Pancreas (tissue), 10 donors: ENCODE measurements around the gene LRP6. TPM values are rescaled to one million over a fixed set of nuclear protein-coding genes. Genes with fewer than 3 reads are reported as not detected.

Source experiments
- ATAC-seq, 4 donors: fragments of 200-7000 bp; cut with Tn5 transposase; one replicate each; pipeline versions ENCODE4 v1.8.0 to v1.9.1; 2020; ENCODE audit warnings: mild to moderate bottlenecking in 4 of 4, moderate library complexity in 4 of 4
- DNase-seq, 6 donors: peaks; one replicate each; pipeline ENCODE4 v3.0.0-alpha.2; 2020
- FAIRE-seq: peaks from 2 replicates; lab custom pipeline; 2012; peaks lifted over from hg19 to GRCh38; lab: Jason Lieb, UNC
- H3K27ac ChIP-seq, 4 donors: fragments of 200-600 bp; sonication (generic); 1 replicate in 3 of 4; 2 replicates in 1 of 4; pipeline versions ENCODE4 v1.5.0 to v1.8.0; 2020
- H3K27me3 ChIP-seq, 4 donors: fragments of 200-600 bp; one replicate each; pipeline ENCODE4 v1.8.0; 2021
- H3K36me3 ChIP-seq, 3 donors: fragments of 200-600 bp; sonication (generic) in 1 of 3; one replicate each; pipeline versions ENCODE4 v1.5.0 to v1.8.0; 2020 to 2021
- H3K4me1 ChIP-seq, 3 donors: fragments of 200-600 bp; one replicate each; pipeline ENCODE4 v1.8.0; 2021
- H3K4me3 ChIP-seq, 4 donors: fragments of 200-600 bp; sonication (generic) in 2 of 4; one replicate each; pipeline versions ENCODE4 v1.5.0 to v1.8.0; 2020 to 2021
- H3K9me3 ChIP-seq, 4 donors: fragments of 200-600 bp; one replicate each; pipeline ENCODE4 v1.8.0; 2021
- WGBS, 2 donors: extraction: QIAGEN DNeasy Blood & Tissue Kit; methylation state at CpG; one replicate each; pipeline ENCODE4 v1.1.7; 2013; 5-methylcytosine and 5-hydroxymethylcytosine counted together
- intact Hi-C, 3 donors: fragments of 100-400 bp; cut with DNase I; formaldehyde crosslinking; loops; one replicate each; pipeline versions ENCODE4 v1.11.1 to v1.14.2; 2022
- polyA plus RNA-seq, 2 donors: library from polyadenylated mRNA; stranded (reverse); fragments of 200-250 nt; gene quantifications; one replicate each; pipeline ENCODE4 v1.2.3, GENCODE V29; 2013
- total RNA-seq, 6 donors: library from RNA; stranded (reverse); fragmentation: NEBNext Ultra II Directional in 4 of 6; extraction: Animal tissue kit (Norgen Biotek cat#: 25700) in 4 of 6; gene quantifications; one replicate each; pipeline versions ENCODE4 v1.2.1 to v1.2.4, GENCODE V29; 2021 to 2023
- TF ChIP-seq, protein P1 (sequence below), 4 donors: fragments of 200-600 bp; sonication (generic) in 3 of 4; IDR thresholded peaks; one replicate each; pipeline versions ENCODE4 v1.5.0 to v1.8.0; 2021; ENCODE audit warnings: antibody characterized with exemption in 4 of 4
- donor health status: healthy with polysubstance abuse.
- donor health status: DM: no; HTN: no; CAD: no; lungs with moderate emphysema.
- donor health status: DM: no; HTN: no; CAD: no.
- donor health status: control.
- donor health status: control.
- donor health status: Bipolar disorder and iron deficiency.
- donor health status: DM: yes; HTN: yes; CAD: no.
- donor health status: DM: no; HTN: no; CAD: no.
- donor health status: DM: no; HTN: no; CAD: no.
- donor health status: DM: yes; HTN: yes; CAD: no.

LRP6 gene
- total and polyA plus RNA-seq, 8 donors = 6.1 to 28.3 (median 21.2) TPM

DNA sequence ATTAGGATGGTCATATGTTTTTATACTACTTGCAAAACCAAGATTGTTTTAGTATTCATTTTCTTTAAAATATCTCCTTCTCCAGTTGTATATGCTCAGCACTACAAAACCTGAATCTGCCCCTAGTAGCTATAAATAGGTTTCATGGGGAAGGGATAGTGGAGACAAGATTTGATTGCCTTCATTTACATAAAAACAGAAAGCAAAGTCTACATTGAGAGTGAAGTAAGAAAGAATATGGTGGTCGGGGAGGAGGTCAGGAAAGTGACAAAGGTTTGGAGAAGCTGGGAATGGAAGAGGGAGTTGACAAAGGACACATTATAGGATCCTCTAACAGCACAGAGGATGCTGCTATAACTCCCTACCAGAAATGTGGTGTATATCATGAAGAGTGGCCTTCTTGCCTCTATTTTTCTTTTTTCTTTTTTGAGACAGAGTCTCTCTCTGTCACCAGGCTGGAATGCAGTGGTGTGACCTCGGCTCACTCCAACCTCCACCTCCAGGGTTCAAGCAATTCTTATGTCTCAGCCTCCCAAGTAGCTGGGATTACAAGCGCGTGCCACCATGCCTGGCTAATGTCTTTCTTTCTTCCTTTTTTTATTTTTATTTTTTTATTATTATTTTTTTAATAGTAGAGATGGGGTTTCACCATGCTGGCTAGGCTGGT lies 6.6 kb upstream of the LRP6 start:
- Histone ChIP-seq H3K27ac (no peak overlapping the region), H3K4me1 (no peaks in the 10 kb centered on the region), H3K27me3 (no peaks in the 10 kb centered on the region), H3K4me3 (no peak overlapping the region), H3K9me3 (no peaks in the 10 kb centered on the region), H3K36me3 (no peaks in the 10 kb centered on the region)
- ATAC-seq (peak in 1 of 4 donors; percentile 30), DNase-seq (no peak), FAIRE-seq (no peak)
- TF ChIP-seq, protein P1, sequence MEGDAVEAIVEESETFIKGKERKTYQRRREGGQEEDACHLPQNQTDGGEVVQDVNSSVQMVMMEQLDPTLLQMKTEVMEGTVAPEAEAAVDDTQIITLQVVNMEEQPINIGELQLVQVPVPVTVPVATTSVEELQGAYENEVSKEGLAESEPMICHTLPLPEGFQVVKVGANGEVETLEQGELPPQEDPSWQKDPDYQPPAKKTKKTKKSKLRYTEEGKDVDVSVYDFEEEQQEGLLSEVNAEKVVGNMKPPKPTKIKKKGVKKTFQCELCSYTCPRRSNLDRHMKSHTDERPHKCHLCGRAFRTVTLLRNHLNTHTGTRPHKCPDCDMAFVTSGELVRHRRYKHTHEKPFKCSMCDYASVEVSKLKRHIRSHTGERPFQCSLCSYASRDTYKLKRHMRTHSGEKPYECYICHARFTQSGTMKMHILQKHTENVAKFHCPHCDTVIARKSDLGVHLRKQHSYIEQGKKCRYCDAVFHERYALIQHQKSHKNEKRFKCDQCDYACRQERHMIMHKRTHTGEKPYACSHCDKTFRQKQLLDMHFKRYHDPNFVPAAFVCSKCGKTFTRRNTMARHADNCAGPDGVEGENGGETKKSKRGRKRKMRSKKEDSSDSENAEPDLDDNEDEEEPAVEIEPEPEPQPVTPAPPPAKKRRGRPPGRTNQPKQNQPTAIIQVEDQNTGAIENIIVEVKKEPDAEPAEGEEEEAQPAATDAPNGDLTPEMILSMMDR (IDR thresholded peaks at IDR 0.05) = no peak
- 93 to 96% methylated on average over 4 of the region's 4 CpGs for WGBS, 2 donors
- intact Hi-C loops = no loop called here

DNA sequence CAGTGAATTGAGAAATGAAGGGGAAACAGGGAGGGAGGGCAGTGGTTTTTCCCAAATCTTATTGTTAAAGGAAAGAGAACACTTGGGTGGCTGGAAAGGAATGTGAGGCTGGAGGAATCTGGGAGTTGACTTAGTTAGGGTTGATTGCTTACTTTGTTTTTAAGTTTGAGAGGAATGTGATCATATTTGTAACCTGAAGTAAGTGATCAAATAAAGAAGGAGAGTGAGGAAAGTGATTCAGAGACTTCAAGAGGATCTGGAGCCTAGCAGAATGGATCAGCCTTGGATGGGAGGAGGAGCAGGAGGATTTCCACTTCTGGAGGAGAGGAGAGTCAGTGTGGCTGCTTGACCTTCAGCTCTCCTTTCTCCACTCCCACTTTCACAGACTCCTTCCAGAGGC lies 6.0 kb upstream of the LRP6 start:
- intact Hi-C loops = no loop called here
- no peak for FAIRE-seq
- Histone ChIP-seq H3K27ac (no peak overlapping the region), H3K27me3 (no peaks in the 10 kb centered on the region), H3K9me3 (no peaks in the 10 kb centered on the region), H3K4me1 (no peaks in the 10 kb centered on the region), H3K36me3 (no peaks in the 10 kb centered on the region), H3K4me3 (no peak overlapping the region)
- TF ChIP-seq, protein P1 (IDR thresholded peaks at IDR 0.05) = no peak
- DNase-seq = no peak
- peak in 2 of 4 donors; percentile 43 to 64 for ATAC-seq

DNA sequence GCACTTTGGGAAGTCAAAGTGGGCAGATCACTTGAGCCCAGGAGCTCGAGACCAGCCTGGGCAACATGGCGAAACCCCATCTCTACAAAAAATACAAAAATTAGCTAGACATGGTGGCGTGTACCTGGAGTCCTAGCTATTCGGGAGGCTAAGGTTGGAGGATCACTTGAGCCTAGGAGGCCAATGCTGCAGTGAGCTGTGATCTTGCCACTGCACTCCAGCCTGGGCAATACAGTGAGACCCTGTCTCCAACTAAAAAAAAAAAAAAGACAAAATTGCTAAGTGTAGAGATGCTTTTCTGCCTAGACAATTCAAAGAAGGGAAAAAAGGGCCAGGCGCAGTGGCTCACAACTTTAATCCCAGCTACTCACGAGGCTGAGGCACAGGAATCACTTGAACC lies 3.4 kb upstream of the LRP6 start:
- Histone ChIP-seq H3K9me3 (no peaks in the 10 kb centered on the region), H3K4me3 (no peak overlapping the region), H3K36me3 (no peaks in the 10 kb centered on the region), H3K27me3 (no peaks in the 10 kb centered on the region), H3K4me1 (no peaks in the 10 kb centered on the region), H3K27ac (no peak overlapping the region)
- TF ChIP-seq, protein P1 (IDR thresholded peaks at IDR 0.05) = no peak
- intact Hi-C loops = no loop called here
- no peak for DNase-seq
- no peak for FAIRE-seq
- ATAC-seq = no peak
- WGBS, 2 donors = 97% methylated on average over 6 of the region's 6 CpGs

DNA sequence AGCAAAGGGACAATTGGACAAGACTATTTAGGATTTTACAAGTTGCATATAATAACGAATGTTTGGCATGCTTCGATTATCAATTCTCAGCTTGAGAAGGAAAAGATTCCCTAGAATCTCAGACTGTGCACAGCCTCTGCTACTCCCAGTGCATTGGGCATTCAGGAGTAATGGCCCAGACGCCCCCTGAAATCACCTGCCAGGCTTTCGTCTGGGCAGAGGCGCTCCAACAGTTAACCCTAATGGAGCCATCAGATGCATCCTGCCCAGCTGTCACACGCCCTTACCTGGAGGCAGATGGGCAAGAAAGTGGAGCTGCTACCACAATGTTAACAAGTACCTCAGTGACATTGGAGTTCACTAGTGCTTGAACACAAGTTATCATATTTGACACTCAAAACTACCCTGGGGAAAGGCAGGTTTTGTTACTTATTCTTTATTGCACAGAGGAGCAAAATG lies 927 bp upstream of the LRP6 start:
- ATAC-seq = no peak

More for the DNA sequence above, 927 bp upstream of the LRP6 start:
- DNase-seq = no peak
- 21 to 28% methylated on average over 6 of the region's 6 CpGs for WGBS, 2 donors
- Histone ChIP-seq H3K36me3 (no peaks in the 10 kb centered on the region), H3K4me3 (peak overlapping the region in 3 of 4 donors; percentile 66 to 70 (median 67)), H3K9me3 (no peaks in the 10 kb centered on the region), H3K27ac (peak overlapping the region in 3 of 4 donors; percentile 95 to 99 (median 99)), H3K4me1 (peaks cover 0 to 16% (median 8%) of the 10 kb centered on the region in 3 donors), H3K27me3 (no peaks in the 10 kb centered on the region)
- TF ChIP-seq, protein P1 (IDR thresholded peaks at IDR 0.05) = no peak
- intact Hi-C loops = no loop called here
- no peak for FAIRE-seq
